ENCODE data around the gene AIFM3.
"Not testable (repeated sequence)": the region's sequence is repeated elsewhere in the genome, so short reads cannot be mapped to it uniquely, and the experiment has no call there.

The AIFM3 gene

GRCh38 chr22:20928573-20928967 lies 38.5 kb upstream of the AIFM3 start:
- H3K9me3 ChIP-seq (ENCODE audit: insufficient read depth, low read length, severe bottlenecking) = no peaks in the 10 kb centered on the region
- peaks cover 99% of the 10 kb centered on the region for H3K79me2 ChIP-seq (ENCODE audit: insufficient read depth, low read length)
- peaks cover 50% of the 10 kb centered on the region for H3K36me3 ChIP-seq (ENCODE audit: insufficient read depth, low read length)

GRCh38 chr22:20930004-20930403 lies 37.1 kb upstream of the AIFM3 start:
- ATAC-seq (ENCODE audit: insufficient read depth, low read depth) = no peak
- Histone ChIP-seq H3K27ac (ENCODE audit: low read length) (no peak overlapping the region), H3K79me2 (ENCODE audit: insufficient read depth, low read length) (peaks cover 99% of the 10 kb centered on the region), H3K27me3 (ENCODE audit: insufficient read depth, low read length, poor library complexity) (no peaks in the 10 kb centered on the region), H3K4me3 (ENCODE audit: low read depth in 1 of 2, low read length in 2 of 2) (no peak overlapping the region), H3K4me2 (ENCODE audit: insufficient read depth, low read length) (no peak overlapping the region), H4K20me1 (ENCODE audit: insufficient read depth, low read length) (peaks cover 81% of the 10 kb centered on the region), H3K4me1 (ENCODE audit: insufficient read depth, low read length) (peaks cover 10% of the 10 kb centered on the region; the same call in 1 of the 2 replicates), H3K9ac (ENCODE audit: low read depth, low read length) (no peak overlapping the region), H3K36me3 (ENCODE audit: insufficient read depth, low read length) (peaks cover 51% of the 10 kb centered on the region), H2AFZ (ENCODE audit: low read depth, low read length) (no peak overlapping the region), H3K9me3 (ENCODE audit: insufficient read depth, low read length, severe bottlenecking) (no peaks in the 10 kb centered on the region)
- TF ChIP-seq EZH2 (IDR thresholded peaks at IDR 0.05; ENCODE audit: borderline replicate concordance, low read depth, low read length, severe bottlenecking) = no peak
- TF ChIP-seq CTCF (IDR thresholded peaks at IDR 0.05; ENCODE audit: borderline replicate concordance, extremely low read depth, low read length, poor library complexity, severe bottlenecking) = no peak
- no peak for DNase-seq

More at GRCh38 chr22:20928573-20928967, 38.5 kb upstream of the AIFM3 start:
- Histone ChIP-seq H3K4me2 (ENCODE audit: insufficient read depth, low read length) (no peak overlapping the region), H3K4me3 (ENCODE audit: low read depth in 1 of 2, low read length in 2 of 2) (no peak overlapping the region), H3K9ac (ENCODE audit: low read depth, low read length) (no peak overlapping the region), H3K27ac (ENCODE audit: low read length) (no peak overlapping the region), H3K27me3 (ENCODE audit: insufficient read depth, low read length, poor library complexity) (no peaks in the 10 kb centered on the region), H3K4me1 (ENCODE audit: insufficient read depth, low read length) (peaks cover 15% of the 10 kb centered on the region), H4K20me1 (ENCODE audit: insufficient read depth, low read length) (peaks cover 83% of the 10 kb centered on the region), H2AFZ (ENCODE audit: low read depth, low read length) (no peak overlapping the region)
- DNase-seq (no peak), ATAC-seq (ENCODE audit: insufficient read depth, low read depth) (no peak)
- TF ChIP-seq CTCF (IDR thresholded peaks at IDR 0.05; ENCODE audit: borderline replicate concordance, extremely low read depth, low read length, poor library complexity, severe bottlenecking) (no peak), EZH2 (IDR thresholded peaks at IDR 0.05; ENCODE audit: borderline replicate concordance, low read depth, low read length, severe bottlenecking) (no peak)

GRCh38 chr22:20930435-20930834 lies 36.6 kb upstream of the AIFM3 start:
- not testable (repeated sequence) for H2AFZ ChIP-seq (ENCODE audit: low read depth, low read length); H3K9ac ChIP-seq (ENCODE audit: low read depth, low read length); H3K4me3 ChIP-seq (ENCODE audit: low read depth in 1 of 2, low read length in 2 of 2); H3K4me2 ChIP-seq (ENCODE audit: insufficient read depth, low read length); DNase-seq; ATAC-seq (ENCODE audit: insufficient read depth, low read depth); H3K9me3 ChIP-seq (ENCODE audit: insufficient read depth, low read length, severe bottlenecking); H3K27me3 ChIP-seq (ENCODE audit: insufficient read depth, low read length, poor library complexity); H3K27ac ChIP-seq (ENCODE audit: low read length); H3K4me1 ChIP-seq (ENCODE audit: insufficient read depth, low read length)
- Histone ChIP-seq H3K36me3 (ENCODE audit: insufficient read depth, low read length) (peaks cover 52% of the 10 kb centered on the region), H3K79me2 (ENCODE audit: insufficient read depth, low read length) (peaks cover 99% of the 10 kb centered on the region), H4K20me1 (ENCODE audit: insufficient read depth, low read length) (peaks cover 82% of the 10 kb centered on the region)

GRCh38 chr22:20931126-20931654 lies 35.9 kb upstream of the AIFM3 start:
- Histone ChIP-seq H2AFZ (ENCODE audit: low read depth, low read length) (no peak overlapping the region), H3K9ac (ENCODE audit: low read depth, low read length) (no peak overlapping the region), H3K36me3 (ENCODE audit: insufficient read depth, low read length) (peaks cover 52% of the 10 kb centered on the region), H3K9me3 (ENCODE audit: insufficient read depth, low read length, severe bottlenecking) (no peaks in the 10 kb centered on the region), H3K27ac (ENCODE audit: low read length) (no peak overlapping the region), H3K79me2 (ENCODE audit: insufficient read depth, low read length) (peaks cover 99% of the 10 kb centered on the region), H3K4me3 (ENCODE audit: low read depth in 1 of 2, low read length in 2 of 2) (no peak overlapping the region), H3K4me2 (ENCODE audit: insufficient read depth, low read length) (no peak overlapping the region), H4K20me1 (ENCODE audit: insufficient read depth, low read length) (peaks cover 82% of the 10 kb centered on the region), H3K27me3 (ENCODE audit: insufficient read depth, low read length, poor library complexity) (no peaks in the 10 kb centered on the region), H3K4me1 (ENCODE audit: insufficient read depth, low read length) (peaks cover 6% of the 10 kb centered on the region; the same call in 1 of the 2 replicates)
- DNase-seq (no peak), ATAC-seq (ENCODE audit: insufficient read depth, low read depth) (no peak)
- no peak for TF ChIP-seq CTCF (IDR thresholded peaks at IDR 0.05; ENCODE audit: borderline replicate concordance, extremely low read depth, low read length, poor library complexity, severe bottlenecking)
- no peak for TF ChIP-seq EZH2 (IDR thresholded peaks at IDR 0.05; ENCODE audit: borderline replicate concordance, low read depth, low read length, severe bottlenecking)
